Lung (tissue), 12 donors: ENCODE measurements around the gene UIMC1. TPM values are rescaled to one million over a fixed set of nuclear protein-coding genes. Genes with fewer than 3 reads are reported as not detected.

Experiments used
- ATAC-seq: fragments of 200-7000 bp; cut with Tn5 transposase; one replicate; pipeline ENCODE4 v1.9.1; 2020; ENCODE audit warnings: moderate number of reproducible peaks; ENCODE audit not compliant: insufficient read depth, low FRiP score
- DNase-seq, 3 donors: peaks; one replicate each; pipeline ENCODE4 v3.0.0-alpha.2; 2013 to 2017
- H3K27ac ChIP-seq, 2 donors: one replicate each; pipeline ENCODE4 v1.5.1; 2013; ENCODE audit warnings: mild to moderate bottlenecking in 2 of 2, moderate library complexity in 2 of 2, control low read depth in 1 of 2, inconsistent platforms in 1 of 2, low read depth in 1 of 2, low read length in 1 of 2
- H3K27me3 ChIP-seq, 3 donors: one replicate each; pipeline ENCODE4 v1.5.1; 2013; ENCODE audit warnings: low read length in 2 of 3; ENCODE audit not compliant: control insufficient read depth in 3 of 3, insufficient read depth in 3 of 3
- H3K36me3 ChIP-seq, 4 donors: one replicate each; pipeline ENCODE4 v1.5.1; 2013; ENCODE audit warnings: low read length in 4 of 4, mild to moderate bottlenecking in 1 of 4, moderate library complexity in 1 of 4; ENCODE audit not compliant: control insufficient read depth in 4 of 4, insufficient read depth in 4 of 4
- H3K4me1 ChIP-seq, 5 donors: one replicate each; pipeline ENCODE4 v1.5.1; 2013; ENCODE audit warnings: low read length in 5 of 5, mild to moderate bottlenecking in 2 of 5, moderate library complexity in 1 of 5; ENCODE audit not compliant: control insufficient read depth in 5 of 5, insufficient read depth in 5 of 5
- H3K4me3 ChIP-seq: one replicate; pipeline ENCODE4 v1.5.1; 2013; ENCODE audit warnings: mild to moderate bottlenecking, control low read depth, moderate library complexity
- H3K9ac ChIP-seq, 2 donors: one replicate each; pipeline ENCODE4 v1.5.1; 2013; ENCODE audit warnings: low read length in 2 of 2, control low read depth in 1 of 2; ENCODE audit not compliant: insufficient read depth in 1 of 2
- H3K9me3 ChIP-seq, 4 donors: one replicate each; pipeline ENCODE4 v1.5.1; 2013; ENCODE audit warnings: low read length in 3 of 4, mild to moderate bottlenecking in 1 of 4, moderate library complexity in 1 of 4; ENCODE audit not compliant: control insufficient read depth in 4 of 4, insufficient read depth in 3 of 4
- WGBS, 2 donors: extraction: QIAGEN DNeasy Blood & Tissue Kit; methylation state at CpG; one replicate each; pipeline ENCODE4 v1.1.7; 2013; 5-methylcytosine and 5-hydroxymethylcytosine counted together
- polyA plus RNA-seq, 2 donors: library from polyadenylated mRNA; stranded (reverse); fragments of 200-250 nt; gene quantifications; one replicate each; pipeline ENCODE4 v1.2.1, GENCODE V29; 2013
- total RNA-seq, 2 donors: library from RNA; depleted of rRNA in 1 of 2; stranded (reverse); fragments of >200 nt in 1 of 2; gene quantifications; one replicate each; pipeline ENCODE4 v1.2.1, GENCODE V29; 2014 to 2021
- TF ChIP-seq, protein P1 (sequence below): IDR thresholded peaks from 2 replicates; pipeline ENCODE4 v1.5.1; 2012; ENCODE audit warnings: mild to moderate bottlenecking; ENCODE audit errors: control extremely low read depth, extremely low read depth
- donor health status: control.
- donor health status: control.
- donor health status: Bipolar disorder and iron deficiency.
- donor health status: healthy.
- donor health status: DM: yes; HTN: yes; CAD: no.

Gene UIMC1
- total and polyA plus RNA-seq, 4 donors, result 21.6 to 50.8 (median 27.9) TPM

DNA sequence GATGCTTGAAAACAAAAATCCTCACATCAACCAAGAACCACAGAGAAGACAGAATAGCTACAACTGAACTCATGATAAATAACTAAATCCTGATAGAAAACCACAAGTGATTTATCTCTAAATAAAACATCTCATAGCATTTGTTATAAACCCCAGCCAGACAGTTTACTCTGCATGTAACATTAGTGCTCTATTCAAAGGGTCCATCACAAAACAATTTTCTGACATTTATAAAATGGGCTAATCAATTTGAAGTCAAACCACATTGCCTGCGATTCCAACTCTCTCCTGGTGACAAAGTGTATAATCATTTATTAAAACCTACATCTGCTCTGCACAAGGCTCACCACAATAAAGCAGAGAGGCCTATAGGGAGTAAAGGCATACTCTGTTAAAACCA is 49.8 kb downstream of the UIMC1 start:
- TF ChIP-seq, protein P1, sequence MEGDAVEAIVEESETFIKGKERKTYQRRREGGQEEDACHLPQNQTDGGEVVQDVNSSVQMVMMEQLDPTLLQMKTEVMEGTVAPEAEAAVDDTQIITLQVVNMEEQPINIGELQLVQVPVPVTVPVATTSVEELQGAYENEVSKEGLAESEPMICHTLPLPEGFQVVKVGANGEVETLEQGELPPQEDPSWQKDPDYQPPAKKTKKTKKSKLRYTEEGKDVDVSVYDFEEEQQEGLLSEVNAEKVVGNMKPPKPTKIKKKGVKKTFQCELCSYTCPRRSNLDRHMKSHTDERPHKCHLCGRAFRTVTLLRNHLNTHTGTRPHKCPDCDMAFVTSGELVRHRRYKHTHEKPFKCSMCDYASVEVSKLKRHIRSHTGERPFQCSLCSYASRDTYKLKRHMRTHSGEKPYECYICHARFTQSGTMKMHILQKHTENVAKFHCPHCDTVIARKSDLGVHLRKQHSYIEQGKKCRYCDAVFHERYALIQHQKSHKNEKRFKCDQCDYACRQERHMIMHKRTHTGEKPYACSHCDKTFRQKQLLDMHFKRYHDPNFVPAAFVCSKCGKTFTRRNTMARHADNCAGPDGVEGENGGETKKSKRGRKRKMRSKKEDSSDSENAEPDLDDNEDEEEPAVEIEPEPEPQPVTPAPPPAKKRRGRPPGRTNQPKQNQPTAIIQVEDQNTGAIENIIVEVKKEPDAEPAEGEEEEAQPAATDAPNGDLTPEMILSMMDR, result no peak
- WGBS, 2 donors, result 93 to 97% methylated on average over 1 of the region's 1 CpG
- no peaks in the 10 kb centered on the region for H3K27me3 ChIP-seq

DNA sequence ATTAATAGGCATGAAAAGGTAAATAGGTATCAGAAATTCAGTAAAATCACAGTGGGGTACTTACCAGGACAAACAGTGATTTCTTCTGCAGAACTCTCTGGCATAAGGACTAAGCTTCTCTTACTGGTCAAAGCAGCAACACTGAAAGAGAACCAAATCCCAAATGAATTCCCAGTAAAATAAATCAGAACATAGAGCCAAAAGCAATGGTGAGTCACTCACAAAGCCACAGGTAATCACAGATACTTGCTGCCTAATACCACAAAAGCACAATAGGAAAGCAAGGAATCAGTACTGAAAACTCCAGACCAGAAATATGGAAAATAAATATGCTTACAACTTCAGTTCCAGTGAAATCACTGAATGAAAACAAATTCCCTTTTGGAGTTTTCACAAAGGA is 50.7 kb downstream of the UIMC1 start:
- no peaks in the 10 kb centered on the region for H3K27me3 ChIP-seq
- no peak overlapping the region for H3K4me3 ChIP-seq
- H3K36me3 ChIP-seq, result peaks cover 10 to 26% (median 17%) of the 10 kb centered on the region in 4 donors
- TF ChIP-seq, protein P1, result no peak
- no peaks in the 10 kb centered on the region for H3K9me3 ChIP-seq
- no peak overlapping the region for H3K9ac ChIP-seq
- no peak overlapping the region for H3K27ac ChIP-seq
- ATAC-seq, result no peak
- no peak for DNase-seq
- H3K4me1 ChIP-seq, result peaks cover 0 to 2% (median 0%) of the 10 kb centered on the region in 5 donors

More for the DNA sequence above, 49.8 kb downstream of the UIMC1 start:
- ATAC-seq, result no peak
- DNase-seq, result no peak
- peaks cover 10 to 26% (median 15%) of the 10 kb centered on the region in 4 donors for H3K36me3 ChIP-seq
- H3K9me3 ChIP-seq, result no peaks in the 10 kb centered on the region
- peaks cover 0 to 2% (median 0%) of the 10 kb centered on the region in 5 donors for H3K4me1 ChIP-seq
- H3K9ac ChIP-seq, result no peak overlapping the region
- no peak overlapping the region for H3K27ac ChIP-seq
- H3K4me3 ChIP-seq, result no peak overlapping the region

DNA sequence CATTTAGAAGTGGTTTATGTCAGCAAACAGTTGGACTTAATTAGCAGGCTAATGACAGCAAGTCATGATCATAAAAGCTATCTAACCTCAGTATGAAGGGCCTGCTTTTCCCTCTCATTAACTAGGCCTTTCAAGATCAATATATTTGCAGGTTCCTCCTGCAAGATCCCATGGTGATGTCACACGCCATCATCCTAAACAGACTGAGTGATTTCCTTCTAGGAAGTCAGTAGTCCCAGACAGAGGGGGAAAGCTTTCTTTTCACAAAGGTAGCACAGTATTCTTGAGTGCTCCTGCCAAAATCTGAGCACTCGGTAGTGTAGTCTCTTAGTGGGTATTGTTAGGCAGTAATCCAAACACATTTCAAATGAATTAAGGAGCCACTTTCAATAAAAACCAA is 52.5 kb downstream of the UIMC1 start:
- no peaks in the 10 kb centered on the region for H3K27me3 ChIP-seq
- no peak overlapping the region for H3K4me3 ChIP-seq
- H3K9ac ChIP-seq, result no peak overlapping the region
- no peaks in the 10 kb centered on the region for H3K9me3 ChIP-seq
- no peak for ATAC-seq
- H3K4me1 ChIP-seq, result peaks cover 0 to 2% (median 0%) of the 10 kb centered on the region in 5 donors
- DNase-seq, result no peak
- 77 to 83% methylated on average over 2 of the region's 2 CpGs for WGBS, 2 donors
- H3K36me3 ChIP-seq, result peaks cover 13 to 33% (median 21%) of the 10 kb centered on the region in 4 donors
- TF ChIP-seq, protein P1, result no peak
- no peak overlapping the region for H3K27ac ChIP-seq
